Spleen (tissue), 7 donors: ENCODE results near the gene COL9A3.

Source experiments
- CTCF ChIP-seq, 11 experiments: fragments of 200-600 bp in 7 of 11; fragments of 450-650 bp in 4 of 11; sonication (generic) in 4 of 11; IDR thresholded peaks in 8 of 11; conservative IDR thresholded peaks in 3 of 11; 1 replicate in 7 of 11; 2 replicates in 4 of 11; pipeline versions ENCODE4 v1.4.0 to v1.8.0; 2016 to 2021; ENCODE audit warnings: antibody characterized with exemption in 11 of 11, inconsistent platforms in 4 of 11, mild to moderate bottlenecking in 1 of 11
- POLR2A ChIP-seq, 3 donors: fragments of 450-650 bp; IDR thresholded peaks; one replicate each; pipeline ENCODE4 v1.5.1; 2017; ENCODE audit warnings: antibody characterized with exemption in 3 of 3, mild to moderate bottlenecking in 1 of 3
- POLR2AphosphoS5 ChIP-seq, 3 donors: sonication (generic); formaldehyde crosslinking; IDR thresholded peaks; one replicate each; pipeline ENCODE4 v1.5.1; 2017; ENCODE audit warnings: antibody characterized with exemption in 3 of 3
- donor health status: DM: no; HTN: no; CAD: no; lungs with moderate emphysema.
- donor health status: DM: no; HTN: no; CAD: no.
- donor health status: DM: no; HTN: no; CAD: no.

GRCh38 chr20:62796699-62797491, 20.0 kb upstream of the COL9A3 start:
- TF ChIP-seq POLR2AphosphoS5 (IDR thresholded peaks at IDR 0.05) (no peak), POLR2A (IDR thresholded peaks at IDR 0.05) (no peak), CTCF (IDR thresholded peaks at IDR 0.05 in 8 of 11, conservative IDR thresholded peaks at IDR 0.05 in 3 of 11) (no peak)
